A549 (cell line): ENCODE results near the gene GTPBP3. TPM values are rescaled to one million over a fixed set of nuclear protein-coding genes. Genes with fewer than 3 reads are reported as not detected.

Experiments used
- ATAC-seq, 2 experiments: fragments of 200-7000 bp in 1 of 2; fragments of >200 bp in 1 of 2; cut with Nextera tagmentation in 1 of 2; cut with Tn5 transposase in 1 of 2; 3 replicates each; pipeline versions ENCODE4 v1.8.0 to v1.9.1; 2018 to 2020; ENCODE audit warnings: mild to moderate bottlenecking in 1 of 2, moderate library complexity in 1 of 2
- CTCF ChIA-PET: fragments of 300-600 bp; sonication (Branson Sonifier 250); formaldehyde crosslinking; extraction: SDS; loops from one replicate; lab custom pipeline; 2021; ENCODE audit warnings: antibody characterized with exemption, inconsistent platforms; lab: Yijun Ruan, JAX
- POLR2A ChIA-PET: fragments of 350-600 bp; formaldehyde crosslinking; extraction: SDS; loops from one replicate; lab custom pipeline; 2021; ENCODE audit warnings: antibody characterized with exemption, inconsistent platforms; lab: Yijun Ruan, JAX
- DNase-seq, 2 experiments: peaks; one replicate each; pipeline versions ENCODE4 v3.0.0 to v3.0.0-alpha.2; 2011 to 2016; ENCODE audit warnings: low read depth in 1 of 2, low spot score in 1 of 2
- FAIRE-seq: peaks from 2 replicates; lab custom pipeline; 2011; peaks lifted over from hg19 to GRCh38; lab: Jason Lieb, UNC
- H3K27ac ChIP-seq, 2 experiments: fragments of >200 bp; sonication (Bioruptor Twin); formaldehyde crosslinking; 3 replicates each; pipeline ENCODE4 v1.5.1; 2016 to 2017
- H3K4me1 ChIP-seq: fragments of >200 bp; sonication (Bioruptor Twin); formaldehyde crosslinking; 3 replicates; pipeline ENCODE4 v1.6.1; 2016
- H3K4me2 ChIP-seq: fragments of >200 bp; sonication (Bioruptor Twin); formaldehyde crosslinking; 3 replicates; pipeline ENCODE4 v1.6.1; 2016
- H3K4me3 ChIP-seq: fragments of >200 bp; sonication (Bioruptor Twin); formaldehyde crosslinking; 3 replicates; pipeline ENCODE4 v1.5.1; 2016
- H3K9me3 ChIP-seq: fragments of >200 bp; sonication (Bioruptor Twin); formaldehyde crosslinking; 3 replicates; pipeline ENCODE4 v1.6.1; 2016
- BHLHE40 ChIP-seq: IDR thresholded peaks from 2 replicates; pipeline ENCODE4 v1.6.1; 2012; ENCODE audit warnings: low read depth, low read length, inconsistent platforms
- CBX8 ChIP-seq: fragments of 200-600 bp; sonication (generic); IDR thresholded peaks from 2 replicates; pipeline ENCODE4 v1.6.1; 2016
- ESRRA ChIP-seq: fragments of 150-350 bp; IDR thresholded peaks from 2 replicates; pipeline ENCODE4 v1.6.1; 2014; ENCODE audit warnings: mild to moderate bottlenecking, low read length, borderline replicate concordance
- FOSB ChIP-seq: fragments of 250-450 bp; sonication (Bioruptor Pico); IDR thresholded peaks from 2 replicates; pipeline ENCODE4 v1.5.0; 2020; ENCODE audit warnings: mild to moderate bottlenecking, moderate library complexity
- FOSL2 ChIP-seq, 2 experiments: fragments of 450-650 bp in 1 of 2; fragments of >200 bp in 1 of 2; sonication (Bioruptor Twin) in 1 of 2; formaldehyde crosslinking; IDR thresholded peaks; 2 replicates each; pipeline versions ENCODE4 v1.5.0 to v1.6.1; 2016 to 2020; ENCODE audit warnings: mild to moderate bottlenecking in 1 of 2, moderate library complexity in 1 of 2
- GATA3 ChIP-seq: IDR thresholded peaks from 2 replicates; pipeline ENCODE4 v1.6.1; 2012; ENCODE audit warnings: borderline replicate concordance
- HDAC2 ChIP-seq: fragments of 200-600 bp; sonication (generic); IDR thresholded peaks from 2 replicates; pipeline ENCODE4 v1.6.1; 2016
- HEYL ChIP-seq: fragments of 250-450 bp; sonication (Bioruptor Pico); IDR thresholded peaks from 2 replicates; pipeline ENCODE4 v1.8.0; 2021; ENCODE audit warnings: mild to moderate bottlenecking, moderate library complexity
- HOXA7 ChIP-seq: fragments of 250-450 bp; sonication (Bioruptor Pico); IDR thresholded peaks from 2 replicates; pipeline ENCODE4 v1.5.0; 2020; ENCODE audit warnings: mild to moderate bottlenecking, moderate library complexity
- KDM5A ChIP-seq: fragments of 200-600 bp; sonication (generic); IDR thresholded peaks from 2 replicates; pipeline ENCODE4 v1.6.1; 2016; ENCODE audit warnings: antibody characterized with exemption, mild to moderate bottlenecking
- MAFK ChIP-seq: fragments of 450-650 bp; IDR thresholded peaks from 2 replicates; pipeline ENCODE4 v1.6.1; 2014; ENCODE audit not compliant: partially characterized antibody
- MYC ChIP-seq: IDR thresholded peaks from 2 replicates; pipeline ENCODE4 v1.6.1; 2012; ENCODE audit warnings: mild to moderate bottlenecking, inconsistent platforms, low read length, improper control_type of control experiment, borderline replicate concordance
- NPAS2 ChIP-seq: fragments of 250-450 bp; sonication (Bioruptor Pico); IDR thresholded peaks from 2 replicates; pipeline ENCODE4 v1.8.0; 2022; ENCODE audit warnings: mild to moderate bottlenecking, moderate library complexity, borderline replicate concordance
- NR3C1 ChIP-seq: fragments of >200 bp; sonication (Bioruptor Twin); formaldehyde crosslinking; IDR thresholded peaks from 3 replicates; pipeline ENCODE4 v1.6.1; 2017
- POLR2AphosphoS2 ChIP-seq: conservative IDR thresholded peaks from 2 replicates; pipeline ENCODE4 v1.6.1; 2012; ENCODE audit warnings: low read length, improper control_type of control experiment, inconsistent platforms
- RFX5 ChIP-seq: fragments of 450-650 bp; IDR thresholded peaks from 2 replicates; pipeline ENCODE4 v1.7.1; 2014; ENCODE audit warnings: antibody characterized with exemption, mild to moderate bottlenecking, moderate library complexity
- RNF2 ChIP-seq: fragments of 200-600 bp; sonication (generic); IDR thresholded peaks from 2 replicates; pipeline ENCODE4 v1.6.1; 2016; ENCODE audit warnings: low read depth, mild to moderate bottlenecking, antibody characterized with exemption, moderate library complexity, borderline replicate concordance
- SREBF2 ChIP-seq: fragments of 450-650 bp; IDR thresholded peaks from 2 replicates; pipeline ENCODE4 v1.6.1; 2014; ENCODE audit warnings: mild to moderate bottlenecking, moderate library complexity
- ZC3H11A ChIP-seq: fragments of 450-650 bp; IDR thresholded peaks from 2 replicates; pipeline ENCODE4 v1.6.1; 2014; ENCODE audit warnings: antibody characterized with exemption, mild to moderate bottlenecking
- ZFP36 ChIP-seq: fragments of 450-650 bp; IDR thresholded peaks from 2 replicates; pipeline ENCODE4 v1.6.1; 2014; ENCODE audit warnings: borderline replicate concordance; ENCODE audit not compliant: partially characterized antibody
- ZSCAN20 ChIP-seq: fragments of 250-450 bp; sonication (Bioruptor Pico); IDR thresholded peaks from 2 replicates; pipeline ENCODE4 v1.8.0; 2022; ENCODE audit warnings: mild to moderate bottlenecking, moderate library complexity
- WGBS: methylation state at CpG from one replicate; pipeline ENCODE4 v1.1.6; 2017; ENCODE audit errors: missing lambda C conversion rate; 5-methylcytosine and 5-hydroxymethylcytosine counted together
- polyA plus RNA-seq, 4 experiments: library from polyadenylated mRNA; depleted of rRNA in 3 of 4; stranded (reverse); fragments of >200 nt; fragmentation: RNase III in 1 of 4; extraction: RNeasy Plus Mini Kit Qiagen cat#74134 plus additional on column Dnase treatment in 1 of 4; gene quantifications; 2 replicates in 3 of 4; 3 replicates in 1 of 4; pipeline ENCODE4 v1.2.3, GENCODE V29; 2011 to 2017
- TF ChIP-seq, protein P1 (sequence below): fragments of 150-350 bp; IDR thresholded peaks from 2 replicates; pipeline ENCODE4 v1.6.1; 2014; ENCODE audit warnings: low read depth, mild to moderate bottlenecking, low read length
- TF ChIP-seq, protein P2 (sequence below): fragments of >200 bp; sonication (Bioruptor Twin); formaldehyde crosslinking; IDR thresholded peaks from 3 replicates; pipeline ENCODE4 v1.6.1; 2016

The GTPBP3 gene
- polyA plus RNA-seq, 2 of the 4 experiments (the other 2 are of a cell fraction), result 10.6 to 19.3 TPM

DNA sequence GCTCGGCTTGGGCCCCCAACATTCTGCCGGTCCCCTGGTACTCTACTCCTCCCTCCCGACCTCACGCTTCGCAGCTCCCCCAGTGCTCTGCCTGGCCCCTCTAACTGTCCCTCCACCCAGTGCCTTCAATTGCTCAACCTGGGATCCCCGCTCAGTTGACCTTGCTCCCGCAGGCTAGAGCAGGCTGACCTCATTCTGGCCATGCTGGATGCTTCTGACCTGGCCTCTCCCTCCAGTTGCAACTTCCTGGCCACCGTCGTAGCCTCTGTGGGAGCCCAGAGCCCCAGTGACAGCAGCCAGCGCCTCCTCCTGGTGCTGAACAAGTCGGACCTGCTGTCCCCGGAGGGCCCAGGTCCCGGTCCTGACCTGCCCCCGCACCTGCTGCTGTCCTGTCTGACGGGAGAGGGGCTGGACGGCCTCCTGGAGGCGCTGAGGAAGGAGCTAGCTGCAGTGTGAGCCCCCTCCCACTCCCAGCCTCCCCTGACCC is 3.6 kb downstream of the GTPBP3 start (continued):
- TF ChIP-seq FOSL2 (IDR thresholded peaks at IDR 0.05), result no peak
- TF ChIP-seq FOSL2 (CRISPR knock-in tag; IDR thresholded peaks at IDR 0.05), result no peak
- TF ChIP-seq RFX5, result no peak
- no peak for TF ChIP-seq ESRRA
- TF ChIP-seq, all 56 proteins: peak for 0

DNA sequence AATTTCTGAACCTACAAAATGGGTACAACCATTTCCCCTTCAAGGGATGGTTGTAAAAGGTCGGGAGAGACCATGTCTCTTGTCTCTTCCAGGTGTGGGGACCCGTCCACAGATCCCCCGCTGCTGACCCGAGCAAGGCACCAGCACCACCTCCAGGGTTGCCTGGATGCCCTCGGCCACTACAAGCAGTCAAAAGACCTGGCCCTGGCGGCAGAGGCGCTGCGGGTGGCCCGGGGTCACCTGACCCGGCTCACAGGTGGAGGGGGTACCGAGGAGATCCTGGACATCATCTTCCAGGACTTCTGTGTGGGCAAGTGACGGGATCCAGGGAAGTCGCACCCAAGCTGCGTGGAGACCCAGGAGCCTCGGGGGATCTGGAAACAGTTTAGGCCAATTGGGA is 4.0 kb downstream of the GTPBP3 start:
- FAIRE-seq (no peak), DNase-seq (no peak), ATAC-seq (no peak)
- TF ChIP-seq NPAS2 (CRISPR knock-in tag), result no peak
- TF ChIP-seq, protein P1, sequence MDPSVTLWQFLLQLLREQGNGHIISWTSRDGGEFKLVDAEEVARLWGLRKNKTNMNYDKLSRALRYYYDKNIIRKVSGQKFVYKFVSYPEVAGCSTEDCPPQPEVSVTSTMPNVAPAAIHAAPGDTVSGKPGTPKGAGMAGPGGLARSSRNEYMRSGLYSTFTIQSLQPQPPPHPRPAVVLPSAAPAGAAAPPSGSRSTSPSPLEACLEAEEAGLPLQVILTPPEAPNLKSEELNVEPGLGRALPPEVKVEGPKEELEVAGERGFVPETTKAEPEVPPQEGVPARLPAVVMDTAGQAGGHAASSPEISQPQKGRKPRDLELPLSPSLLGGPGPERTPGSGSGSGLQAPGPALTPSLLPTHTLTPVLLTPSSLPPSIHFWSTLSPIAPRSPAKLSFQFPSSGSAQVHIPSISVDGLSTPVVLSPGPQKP, result no peak
- no peak for TF ChIP-seq ZC3H11A
- TF ChIP-seq NR3C1, result no peak
- no peak for TF ChIP-seq KDM5A
- no peak for TF ChIP-seq BHLHE40
- TF ChIP-seq RNF2, result no peak
- no peak for TF ChIP-seq GATA3
- no peak for TF ChIP-seq FOSB
- no peak for TF ChIP-seq HDAC2
- TF ChIP-seq HEYL (CRISPR knock-in tag), result no peak
- no peak for TF ChIP-seq CBX8
- no peak for TF ChIP-seq MYC
- no peak for TF ChIP-seq RFX5
- TF ChIP-seq POLR2AphosphoS2, result no peak
- no peak for TF ChIP-seq HOXA7 (CRISPR knock-in tag)
- H3K4me3 ChIP-seq, result no peak overlapping the region
- POLR2A ChIA-PET, result no interaction called here
- H3K27ac ChIP-seq, result no peak overlapping the region
- CTCF ChIA-PET, result interaction anchor here (10.8 kb wide), 1 partner anchor 46 kb away, joined by 111 read pairs; no protein-coding TSS in a partner anchor
- no peak overlapping the region for H3K4me2 ChIP-seq
- H3K4me1 ChIP-seq, result peaks cover 15% of the 10 kb centered on the region; the same call in 2 of the 3 replicates
- WGBS, result 93% methylated on average over 8 of the region's 15 CpGs
- H3K9me3 ChIP-seq, result no peaks in the 10 kb centered on the region

GRCh38 chr19:17341845-17342244 is 4.5 kb downstream of the GTPBP3 start:
- ChIA-PET POLR2A (no interaction called here), CTCF (interaction anchor here (1.2 to 10.8 kb wide), 2 partner anchors 9 to 46 kb away, joined by 4 to 111 read pairs; no protein-coding TSS in a partner anchor)
- no peak for FAIRE-seq
- Histone ChIP-seq H3K27ac (no peak overlapping the region), H3K4me3 (no peak overlapping the region), H3K9me3 (no peaks in the 10 kb centered on the region)
- no peak for DNase-seq
- no peak for ATAC-seq
- no peak for TF ChIP-seq MAFK
- TF ChIP-seq ESRRA, result no peak
- no peak for TF ChIP-seq ZFP36
- TF ChIP-seq RNF2, result no peak
- TF ChIP-seq, protein P2, sequence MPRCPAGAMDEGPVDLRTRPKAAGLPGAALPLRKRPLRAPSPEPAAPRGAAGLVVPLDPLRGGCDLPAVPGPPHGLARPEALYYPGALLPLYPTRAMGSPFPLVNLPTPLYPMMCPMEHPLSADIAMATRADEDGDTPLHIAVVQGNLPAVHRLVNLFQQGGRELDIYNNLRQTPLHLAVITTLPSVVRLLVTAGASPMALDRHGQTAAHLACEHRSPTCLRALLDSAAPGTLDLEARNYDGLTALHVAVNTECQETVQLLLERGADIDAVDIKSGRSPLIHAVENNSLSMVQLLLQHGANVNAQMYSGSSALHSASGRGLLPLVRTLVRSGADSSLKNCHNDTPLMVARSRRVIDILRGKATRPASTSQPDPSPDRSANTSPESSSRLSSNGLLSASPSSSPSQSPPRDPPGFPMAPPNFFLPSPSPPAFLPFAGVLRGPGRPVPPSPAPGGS, result no peak
- no peak for TF ChIP-seq SREBF2
- no peak for TF ChIP-seq FOSB
- TF ChIP-seq ZSCAN20 (CRISPR knock-in tag), result no peak
- TF ChIP-seq, all 56 proteins: peak for 0
- 84% methylated on average over 7 of the region's 7 CpGs for WGBS
- Histone ChIP-seq H3K4me2 (no peak overlapping the region), H3K4me1 (peaks cover 15% of the 10 kb centered on the region; the same call in 2 of the 3 replicates)
